NB4 (cell line): ENCODE data around the gene SMURF1.

ENCODE experiments used
- DNase-seq: peaks from one replicate; pipeline ENCODE4 v3.0.0; 2010; ENCODE audit warnings: low read depth
- H3K4me3 ChIP-seq: one replicate; pipeline ENCODE4 v1.5.1; 2011; ENCODE audit warnings: mild to moderate bottlenecking, low read depth, low read length, moderate library complexity
- CTCF ChIP-seq: IDR thresholded peaks from one replicate; pipeline ENCODE4 v1.5.1; 2012; ENCODE audit warnings: low read depth, low read length
- MAX ChIP-seq: IDR thresholded peaks from 2 replicates; pipeline ENCODE4 v1.6.1; 2011; ENCODE audit warnings: low read depth, low read length
- MYC ChIP-seq: IDR thresholded peaks from 2 replicates; pipeline ENCODE4 v1.6.1; 2011; ENCODE audit warnings: low read depth, low read length
- POLR2A ChIP-seq: IDR thresholded peaks from 2 replicates; pipeline ENCODE4 v1.6.1; 2011; ENCODE audit warnings: mild to moderate bottlenecking; ENCODE audit not compliant: insufficient read length; ENCODE audit errors: extremely low read depth

Gene SMURF1

GRCh38 chr7:99039384-99039891 is 104.5 kb downstream of the SMURF1 start:
- no peak for TF ChIP-seq POLR2A
- TF ChIP-seq MAX, result no peak
- DNase-seq, result no peak
- no peak overlapping the region for H3K4me3 ChIP-seq

- DNase-seq, result no peak
- TF ChIP-seq MAX (no peak), CTCF (no peak), MYC (no peak), POLR2A (no peak)
- no peak overlapping the region for H3K4me3 ChIP-seq
These were observed 105.6 kb downstream of the SMURF1 start for GRCh38 chr7:99038086-99038855.

GRCh38 chr7:99037327-99037940 is 106.5 kb downstream of the SMURF1 start:
- H3K4me3 ChIP-seq, result no peak overlapping the region
- no peak for DNase-seq
- TF ChIP-seq MAX (no peak), MYC (no peak), POLR2A (no peak), CTCF (no peak)

DNA sequence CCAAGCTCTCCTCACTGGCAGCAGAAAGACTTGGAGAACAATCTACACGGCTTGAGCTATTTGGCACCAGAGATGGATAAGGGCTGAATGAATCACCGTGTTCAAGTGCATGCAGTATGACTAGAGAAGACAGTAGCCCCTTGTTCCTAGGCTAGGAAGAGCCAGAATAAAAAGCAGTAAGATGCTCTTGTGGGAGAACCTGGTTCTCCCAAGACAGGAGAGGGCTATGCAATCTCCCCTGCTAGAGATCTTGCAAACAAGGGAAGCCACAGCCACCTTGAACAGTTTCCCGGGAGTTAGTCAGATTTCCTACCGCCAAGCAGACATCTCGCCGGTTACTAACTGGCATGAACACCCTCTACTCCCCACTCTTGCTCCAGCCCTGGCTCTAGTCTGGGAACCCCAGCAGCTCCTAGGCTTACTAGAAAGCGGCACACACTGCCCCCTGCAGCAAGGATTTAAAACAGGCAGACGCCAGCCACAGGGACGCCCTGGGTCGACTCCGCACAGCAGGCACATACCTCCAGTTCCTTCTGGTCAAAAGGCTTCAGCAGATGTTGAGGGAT is 107.3 kb downstream of the SMURF1 start:
- TF ChIP-seq MAX (no peak), CTCF (peak; percentile 56), POLR2A (no peak), MYC (no peak)
- no peak overlapping the region for H3K4me3 ChIP-seq
- DNase-seq, result peak; percentile 54

- no peak for TF ChIP-seq MAX
- no peak for TF ChIP-seq MYC
- TF ChIP-seq POLR2A, result no peak
- TF ChIP-seq CTCF, result no peak
- H3K4me3 ChIP-seq, result no peak overlapping the region
- no peak for DNase-seq
These were observed 108.0 kb downstream of the SMURF1 start for GRCh38 chr7:99035723-99036545.
